Right ventricle myocardium inferior (tissue), 1 donor: ENCODE measurements around the gene CBLC. TPM values are rescaled to one million over a fixed set of nuclear protein-coding genes. Genes with fewer than 3 reads are reported as not detected.

Source experiments
- ATAC-seq: fragments of 200-7000 bp; cut with Tn5 transposase; one replicate; pipeline ENCODE4 v1.9.1; 2020; ENCODE audit warnings: mild to moderate bottlenecking, moderate library complexity
- DNase-seq: peaks from one replicate; pipeline ENCODE4 v3.0.0; 2021; ENCODE audit errors: missing footprints
- intact Hi-C: fragments of 100-400 bp; cut with DNase I; formaldehyde crosslinking; loops from one replicate; pipeline ENCODE4 v1.11.0; 2022
- long read RNA-seq: library from polyadenylated mRNA; unstranded; transcript quantifications from one replicate; pipeline ENCODE4 v2.0.0, GENCODE V29; 2021
- total RNA-seq: library from RNA; stranded (reverse); fragmentation: NEBNext Ultra II Directional; extraction: Animal tissue kit (Norgen Biotek cat#: 25700); gene quantifications from one replicate; pipeline ENCODE4 v1.2.1, GENCODE V29; 2021
- donor health status: DM: no; HTN: yes; CAD: no; lungs with severe emphysema.

CBLC gene, protein sequence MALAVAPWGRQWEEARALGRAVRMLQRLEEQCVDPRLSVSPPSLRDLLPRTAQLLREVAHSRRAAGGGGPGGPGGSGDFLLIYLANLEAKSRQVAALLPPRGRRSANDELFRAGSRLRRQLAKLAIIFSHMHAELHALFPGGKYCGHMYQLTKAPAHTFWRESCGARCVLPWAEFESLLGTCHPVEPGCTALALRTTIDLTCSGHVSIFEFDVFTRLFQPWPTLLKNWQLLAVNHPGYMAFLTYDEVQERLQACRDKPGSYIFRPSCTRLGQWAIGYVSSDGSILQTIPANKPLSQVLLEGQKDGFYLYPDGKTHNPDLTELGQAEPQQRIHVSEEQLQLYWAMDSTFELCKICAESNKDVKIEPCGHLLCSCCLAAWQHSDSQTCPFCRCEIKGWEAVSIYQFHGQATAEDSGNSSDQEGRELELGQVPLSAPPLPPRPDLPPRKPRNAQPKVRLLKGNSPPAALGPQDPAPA
- total RNA-seq, result not detected
- long read RNA-seq, result 0 reads

DNA sequence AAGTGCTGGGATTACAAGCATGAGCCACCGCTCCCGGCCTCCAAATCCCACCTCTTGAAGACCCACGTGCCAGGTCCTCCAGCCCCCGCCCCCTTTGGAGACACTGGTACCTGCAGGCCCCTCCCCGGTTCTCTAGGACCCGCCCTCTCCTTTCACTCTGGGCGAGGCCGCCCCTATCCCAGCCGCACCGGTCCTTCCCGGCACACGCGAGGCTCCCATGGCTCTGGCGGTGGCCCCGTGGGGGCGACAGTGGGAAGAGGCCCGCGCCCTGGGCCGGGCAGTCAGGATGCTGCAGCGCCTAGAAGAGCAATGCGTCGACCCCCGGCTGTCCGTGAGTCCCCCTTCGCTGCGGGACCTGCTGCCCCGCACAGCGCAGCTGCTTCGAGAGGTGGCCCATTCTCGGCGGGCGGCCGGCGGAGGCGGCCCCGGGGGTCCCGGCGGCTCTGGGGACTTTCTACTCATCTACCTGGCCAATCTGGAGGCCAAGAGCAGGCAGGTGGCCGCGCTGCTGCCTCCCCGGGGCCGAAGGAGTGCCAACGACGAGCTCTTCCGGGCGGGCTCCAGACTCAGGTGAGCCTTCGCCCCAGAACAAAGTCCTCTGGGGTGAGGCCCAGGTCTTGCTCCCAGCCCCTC, at the start of gene CBLC:
Gene CBLC (plus strand): TSS at position 176 of the 633 bp plus-strand sequence. CDS start 42 bp downstream, at position 218.
- intact Hi-C loops, result loop anchor here (10.0 kb wide), 1 partner anchor 203 kb away; no protein-coding TSS in a partner anchor
- DNase-seq, result no peak
- ATAC-seq, result no peak

- no peak for ATAC-seq
- no peak for DNase-seq
- intact Hi-C loops, result no loop called here
Measured at GRCh38 chr19:44728178-44728577, 49.5 kb upstream of the CBLC start.

DNA sequence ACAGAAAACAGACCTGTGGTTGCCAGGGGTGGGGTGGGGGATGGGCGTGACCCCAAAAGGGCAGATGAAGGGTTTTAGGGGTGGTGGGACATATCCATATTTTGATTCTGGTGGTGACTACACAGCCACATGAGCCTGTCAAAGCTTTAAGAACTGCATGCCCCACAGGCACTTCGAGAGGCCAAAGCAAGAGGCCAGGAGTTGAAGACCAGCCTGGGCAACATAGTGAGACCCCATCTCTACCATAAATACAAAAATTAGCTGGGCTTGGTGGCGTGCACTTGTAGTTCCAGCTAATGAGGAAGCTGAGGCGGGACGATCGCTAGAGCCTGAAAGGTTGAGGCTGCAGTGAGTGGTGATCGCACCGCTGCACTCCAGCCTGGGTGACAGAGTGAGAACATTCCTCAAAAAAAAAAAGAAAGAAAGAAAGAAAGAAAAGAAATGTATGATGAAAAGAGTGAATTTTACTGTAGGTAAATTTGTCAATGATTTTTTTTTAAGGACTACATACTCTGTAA, 48.1 kb upstream of the CBLC start:
- intact Hi-C loops, result no loop called here
- ATAC-seq (no peak), DNase-seq (peak; percentile 66)

DNA sequence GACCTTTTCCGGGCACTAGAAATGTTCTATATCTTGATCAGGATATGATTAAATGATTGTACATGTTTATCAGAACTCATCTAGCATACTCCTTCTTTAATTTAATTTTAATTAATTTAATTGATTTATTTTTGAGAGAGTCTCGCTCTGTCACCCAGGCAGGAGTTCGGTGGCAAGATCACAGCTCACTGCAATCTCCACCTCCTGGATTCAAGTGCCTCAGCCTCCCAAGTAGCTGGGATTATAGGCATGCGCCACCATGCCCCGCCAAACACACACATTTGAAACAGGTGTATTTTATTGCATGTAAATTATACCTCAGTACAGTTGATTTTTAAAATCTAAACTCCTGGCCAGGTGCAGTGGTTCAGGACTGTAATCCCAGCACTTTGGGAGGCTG, 46.6 kb upstream of the CBLC start:
- ATAC-seq, result no peak
- intact Hi-C loops, result no loop called here
- DNase-seq, result no peak

- DNase-seq (no peak), ATAC-seq (no peak)
- intact Hi-C loops, result no loop called here
Measured at GRCh38 chr19:44731622-44732021, 46.1 kb upstream of the CBLC start.

GRCh38 chr19:44732235-44733014, 45.3 kb upstream of the CBLC start:
- DNase-seq, result peak; percentile 69
- ATAC-seq, result no peak
- intact Hi-C loops, result no loop called here

GRCh38 chr19:44734357-44734756, 43.3 kb upstream of the CBLC start:
- no peak for DNase-seq
- ATAC-seq, result no peak
- intact Hi-C loops, result no loop called here

GRCh38 chr19:44735011-44735410, 42.7 kb upstream of the CBLC start:
- DNase-seq, result no peak
- intact Hi-C loops, result no loop called here
- no peak for ATAC-seq

GRCh38 chr19:44737238-44738071, 40.2 kb upstream of the CBLC start:
- ATAC-seq (no peak), DNase-seq (no peak)
- intact Hi-C loops, result no loop called here

GRCh38 chr19:44738136-44738535, 39.6 kb upstream of the CBLC start:
- intact Hi-C loops, result no loop called here
- DNase-seq (no peak), ATAC-seq (no peak)

GRCh38 chr19:44738603-44739558, 38.8 kb upstream of the CBLC start:
- intact Hi-C loops, result no loop called here
- DNase-seq (peak; percentile 62), ATAC-seq (no peak)

DNA sequence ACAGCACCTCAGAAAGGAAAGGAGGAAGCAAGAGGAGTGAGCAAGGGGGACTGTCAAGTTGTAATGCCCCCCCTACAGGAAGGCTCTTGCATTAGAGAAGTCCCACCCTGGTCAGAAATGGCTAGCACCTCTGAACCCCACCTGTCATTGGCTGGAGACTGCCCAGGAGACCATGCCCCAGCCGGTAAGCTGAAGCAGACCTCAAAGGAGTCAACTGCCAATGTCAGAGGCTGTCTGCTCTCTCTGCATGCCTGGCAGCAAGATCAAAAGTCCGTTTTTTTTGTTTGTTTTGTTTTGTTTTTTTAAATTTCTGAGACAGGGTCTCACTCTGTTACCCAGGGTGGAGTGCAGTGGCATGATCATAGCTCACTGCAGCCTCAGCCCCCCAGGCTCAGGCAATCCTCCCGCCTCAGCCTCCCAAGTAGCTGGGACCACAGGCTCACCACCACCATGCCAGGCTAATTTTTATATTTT, 37.3 kb upstream of the CBLC start:
- no peak for DNase-seq
- intact Hi-C loops, result no loop called here
- ATAC-seq, result no peak

GRCh38 chr19:44741258-44741731, 36.4 kb upstream of the CBLC start:
- intact Hi-C loops, result no loop called here
- ATAC-seq, result no peak
- DNase-seq, result no peak

DNA sequence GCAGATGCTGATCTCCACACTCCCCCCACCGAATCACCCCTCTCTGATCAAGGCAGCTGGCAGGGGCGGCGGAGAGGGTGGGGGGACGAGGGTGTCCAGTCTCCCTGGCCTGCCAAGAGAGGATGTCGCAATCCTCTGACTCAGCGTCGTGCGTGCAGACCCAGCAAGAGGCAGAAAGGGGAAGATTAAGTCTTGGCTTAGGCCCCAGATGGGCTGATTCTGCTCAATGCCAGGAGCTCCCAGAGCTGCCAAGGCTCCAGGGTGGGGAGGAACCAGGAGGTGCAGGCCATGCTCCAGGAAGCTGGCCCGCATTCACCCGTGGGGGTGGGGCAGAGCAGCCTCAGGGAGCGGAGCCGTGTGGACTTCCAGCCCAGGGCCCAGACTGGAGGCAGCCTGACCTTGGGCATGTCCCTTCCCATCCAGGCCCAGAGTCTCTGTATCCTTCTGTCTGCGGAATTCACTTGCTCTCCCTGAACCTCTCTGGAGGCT, 35.8 kb upstream of the CBLC start:
- intact Hi-C loops, result no loop called here
- peak; percentile 96 for DNase-seq
- ATAC-seq, result peak; percentile 94

DNA sequence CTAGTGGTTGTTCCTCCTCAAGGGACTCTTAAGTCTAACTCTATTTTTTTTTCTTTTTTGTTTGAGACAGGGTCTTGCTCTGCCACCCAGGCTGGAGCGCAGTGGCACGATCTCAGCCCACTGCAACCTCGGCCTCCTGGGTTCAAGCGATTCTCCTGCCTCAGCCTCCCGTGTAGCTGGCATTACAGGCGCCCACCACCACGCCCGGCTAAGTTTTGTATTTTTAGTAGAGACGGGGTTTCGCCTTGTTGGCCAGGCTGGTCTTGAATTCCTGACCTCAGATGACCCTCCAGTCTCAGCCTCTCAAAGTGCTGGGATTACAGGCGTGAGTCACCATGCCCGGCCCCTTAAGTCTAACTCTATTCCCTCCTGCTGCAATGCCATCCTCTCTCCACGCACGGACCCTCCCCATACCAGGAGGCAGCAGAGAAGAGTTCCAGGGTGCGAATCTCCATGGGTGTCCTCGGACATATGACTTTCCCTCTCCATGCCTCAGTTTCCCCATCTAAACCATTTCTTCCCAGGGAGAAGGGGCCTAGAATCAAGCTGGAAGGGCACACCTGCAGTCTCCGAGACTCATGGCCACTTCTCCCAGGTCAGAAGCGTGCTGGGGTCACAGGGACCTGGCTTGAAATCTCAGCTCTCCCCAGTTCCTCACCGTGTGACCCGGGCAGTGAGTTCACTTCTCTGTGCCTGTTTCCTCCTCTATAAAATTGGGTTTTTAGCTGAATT, 35.2 kb upstream of the CBLC start:
- DNase-seq (no peak), ATAC-seq (no peak)
- intact Hi-C loops, result no loop called here

- intact Hi-C loops, result no loop called here
- ATAC-seq (no peak), DNase-seq (no peak)
Measured at GRCh38 chr19:44744871-44745332, 32.8 kb upstream of the CBLC start.
